Fibroblast of lung (primary cell): Measurements from ENCODE around the gene TSPAN3. TPM values are rescaled to one million over a fixed set of nuclear protein-coding genes. Genes with fewer than 3 reads are reported as not detected.

ENCODE experiments used
- DNase-seq, 2 donors: peaks; one replicate each; pipeline versions ENCODE4 v3.0.0 to v3.0.0-alpha.2; 2010; ENCODE audit warnings: low read depth in 2 of 2
- H2AFZ ChIP-seq: 2 replicates; pipeline ENCODE4 v1.5.1; 2012; ENCODE audit warnings: low read length, control low read depth, inconsistent platforms
- H3K27ac ChIP-seq: 2 replicates; pipeline ENCODE4 v1.5.1; 2011; ENCODE audit warnings: low read length, control low read depth; ENCODE audit not compliant: insufficient read depth
- H3K27me3 ChIP-seq: 2 replicates; pipeline ENCODE4 v1.5.1; 2011; ENCODE audit warnings: mild to moderate bottlenecking, low read length; ENCODE audit not compliant: control insufficient read depth, insufficient read depth
- H3K36me3 ChIP-seq: 2 replicates; pipeline ENCODE4 v1.5.1; 2011; ENCODE audit warnings: low read length; ENCODE audit not compliant: control insufficient read depth, insufficient read depth
- H3K4me1 ChIP-seq: 2 replicates; pipeline ENCODE4 v1.5.1; 2011; ENCODE audit warnings: low read length; ENCODE audit not compliant: control insufficient read depth, insufficient read depth; ENCODE audit errors: extremely low read depth
- H3K4me2 ChIP-seq: 2 replicates; pipeline ENCODE4 v1.5.1; 2011; ENCODE audit warnings: low read length, control low read depth; ENCODE audit not compliant: insufficient read depth; ENCODE audit errors: extremely low read depth
- H3K4me3 ChIP-seq, 4 experiments: fragments of 200-600 bp in 1 of 4; sonication (generic) in 1 of 4; replicated peaks in 1 of 4; 2 replicates each; pipeline ENCODE4 v1.5.1; 2011 to 2016; ENCODE audit warnings: low read length in 4 of 4, low read depth in 3 of 4, mild to moderate bottlenecking in 3 of 4, control low read depth in 2 of 4, inconsistent platforms in 1 of 4, mixed read lengths in 1 of 4; ENCODE audit not compliant: insufficient read depth in 1 of 4; ENCODE audit errors: control extremely low read depth in 1 of 4
- H3K79me2 ChIP-seq: 2 replicates; pipeline ENCODE4 v1.5.1; 2012; ENCODE audit warnings: mild to moderate bottlenecking, low read length, inconsistent platforms; ENCODE audit not compliant: control insufficient read depth, insufficient read depth
- H3K9ac ChIP-seq: 2 replicates; pipeline ENCODE4 v1.5.1; 2011; ENCODE audit warnings: mild to moderate bottlenecking, low read length, control low read depth; ENCODE audit not compliant: insufficient read depth
- H3K9me3 ChIP-seq: 2 replicates; pipeline ENCODE4 v1.5.1; 2012; ENCODE audit warnings: low read depth, low read length; ENCODE audit not compliant: control insufficient read depth, insufficient read depth
- H4K20me1 ChIP-seq: 2 replicates; pipeline ENCODE4 v1.5.1; 2011; ENCODE audit warnings: low read length; ENCODE audit not compliant: control insufficient read depth, insufficient read depth; ENCODE audit errors: extremely low read depth
- EZH2 ChIP-seq: IDR thresholded peaks from 2 replicates; pipeline ENCODE4 v1.5.1; 2012; ENCODE audit warnings: low read length, control low read depth, mild to moderate bottlenecking; ENCODE audit errors: missing control alignments
- polyA plus RNA-seq, 2 donors: library from polyadenylated mRNA; depleted of rRNA in 1 of 2; stranded (reverse) in 1 of 2; unstranded in 1 of 2; fragments of >200 nt; gene quantifications; 2 replicates each; pipeline ENCODE4 v1.2.1, GENCODE V29; 2011 to 2012; ENCODE audit warnings: missing spikeins in 1 of 2
- total RNA-seq: library from RNA; depleted of rRNA; stranded (reverse); fragments of >200 nt; gene quantifications from 2 replicates; pipeline ENCODE4 v1.2.1, GENCODE V29; 2014
- TF ChIP-seq, protein P1 (sequence below), 2 donors: IDR thresholded peaks in 1 of 2; conservative IDR thresholded peaks in 1 of 2; 1 replicate in 1 of 2; 2 replicates in 1 of 2; pipeline ENCODE4 v1.5.1; 2011 to 2012; ENCODE audit warnings: low read length in 2 of 2, control low read depth in 1 of 2, inconsistent platforms in 1 of 2, low read depth in 1 of 2, mild to moderate bottlenecking in 1 of 2

Gene TSPAN3
- total and polyA plus RNA-seq, 2 donors (not counting 1 experiment from before 2014, with no cell fraction given): 225 to 472 TPM

DNA sequence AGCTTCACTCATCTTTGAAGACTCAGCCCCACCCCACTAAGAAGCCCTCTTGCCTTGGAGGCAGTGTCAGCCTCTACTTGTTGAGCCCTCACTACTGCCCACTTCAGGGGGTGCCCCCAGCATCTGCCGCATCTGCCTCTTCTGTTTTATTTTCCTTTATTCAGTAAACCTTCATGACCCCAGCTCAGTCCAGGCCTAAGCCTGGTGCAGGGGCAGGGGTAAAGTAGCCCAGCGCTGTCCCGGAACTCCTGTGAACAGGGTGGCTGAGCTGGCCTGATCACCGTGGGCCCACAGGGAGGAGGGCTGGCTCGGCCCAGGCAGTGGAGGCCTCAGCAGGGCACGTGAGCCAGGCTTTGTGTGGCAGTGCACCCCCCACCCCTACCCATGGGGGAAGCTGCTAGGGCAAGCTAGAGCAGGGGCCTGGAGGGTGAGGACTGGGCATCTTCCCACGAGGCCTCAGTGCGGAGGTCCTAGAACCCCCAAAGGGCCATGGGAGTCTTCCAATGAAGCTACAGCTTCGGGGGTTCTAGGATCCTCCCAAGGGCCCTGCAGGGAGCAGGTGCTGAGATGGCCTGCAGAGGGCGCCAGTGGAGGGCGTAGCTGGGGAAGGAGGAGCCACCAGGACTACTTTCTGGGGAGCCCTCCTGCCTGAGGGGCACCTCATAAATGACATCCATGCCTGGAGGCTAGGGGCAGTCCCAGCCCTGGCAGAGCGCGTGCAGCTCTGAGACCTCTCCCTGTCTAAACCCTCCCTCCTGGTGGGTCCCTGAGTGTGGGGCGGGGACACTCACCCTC lies 36.0 kb downstream of the TSPAN3 start:
- no peaks in the 10 kb centered on the region for H3K79me2 ChIP-seq
- no peaks in the 10 kb centered on the region for H3K4me1 ChIP-seq
- no peak overlapping the region for H3K27ac ChIP-seq
- H3K27me3 ChIP-seq: no peaks in the 10 kb centered on the region
- H4K20me1 ChIP-seq: no peaks in the 10 kb centered on the region
- no peak overlapping the region for H3K4me3 ChIP-seq
- H3K9ac ChIP-seq: no peak overlapping the region
- no peak overlapping the region for H3K4me2 ChIP-seq
- no peaks in the 10 kb centered on the region for H3K9me3 ChIP-seq
- no peak for TF ChIP-seq EZH2
- TF ChIP-seq, protein P1, sequence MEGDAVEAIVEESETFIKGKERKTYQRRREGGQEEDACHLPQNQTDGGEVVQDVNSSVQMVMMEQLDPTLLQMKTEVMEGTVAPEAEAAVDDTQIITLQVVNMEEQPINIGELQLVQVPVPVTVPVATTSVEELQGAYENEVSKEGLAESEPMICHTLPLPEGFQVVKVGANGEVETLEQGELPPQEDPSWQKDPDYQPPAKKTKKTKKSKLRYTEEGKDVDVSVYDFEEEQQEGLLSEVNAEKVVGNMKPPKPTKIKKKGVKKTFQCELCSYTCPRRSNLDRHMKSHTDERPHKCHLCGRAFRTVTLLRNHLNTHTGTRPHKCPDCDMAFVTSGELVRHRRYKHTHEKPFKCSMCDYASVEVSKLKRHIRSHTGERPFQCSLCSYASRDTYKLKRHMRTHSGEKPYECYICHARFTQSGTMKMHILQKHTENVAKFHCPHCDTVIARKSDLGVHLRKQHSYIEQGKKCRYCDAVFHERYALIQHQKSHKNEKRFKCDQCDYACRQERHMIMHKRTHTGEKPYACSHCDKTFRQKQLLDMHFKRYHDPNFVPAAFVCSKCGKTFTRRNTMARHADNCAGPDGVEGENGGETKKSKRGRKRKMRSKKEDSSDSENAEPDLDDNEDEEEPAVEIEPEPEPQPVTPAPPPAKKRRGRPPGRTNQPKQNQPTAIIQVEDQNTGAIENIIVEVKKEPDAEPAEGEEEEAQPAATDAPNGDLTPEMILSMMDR (conservative IDR thresholded peaks at IDR 0.05 in 1 of 2, IDR thresholded peaks at IDR 0.05 in 1 of 2; ENCODE audit: low read depth in 1 of 2, low read length in 2 of 2): peak; percentile 59 to 60
- H3K36me3 ChIP-seq: peaks cover 10% of the 10 kb centered on the region
- no peak overlapping the region for H2AFZ ChIP-seq
- DNase-seq: no peak

DNA sequence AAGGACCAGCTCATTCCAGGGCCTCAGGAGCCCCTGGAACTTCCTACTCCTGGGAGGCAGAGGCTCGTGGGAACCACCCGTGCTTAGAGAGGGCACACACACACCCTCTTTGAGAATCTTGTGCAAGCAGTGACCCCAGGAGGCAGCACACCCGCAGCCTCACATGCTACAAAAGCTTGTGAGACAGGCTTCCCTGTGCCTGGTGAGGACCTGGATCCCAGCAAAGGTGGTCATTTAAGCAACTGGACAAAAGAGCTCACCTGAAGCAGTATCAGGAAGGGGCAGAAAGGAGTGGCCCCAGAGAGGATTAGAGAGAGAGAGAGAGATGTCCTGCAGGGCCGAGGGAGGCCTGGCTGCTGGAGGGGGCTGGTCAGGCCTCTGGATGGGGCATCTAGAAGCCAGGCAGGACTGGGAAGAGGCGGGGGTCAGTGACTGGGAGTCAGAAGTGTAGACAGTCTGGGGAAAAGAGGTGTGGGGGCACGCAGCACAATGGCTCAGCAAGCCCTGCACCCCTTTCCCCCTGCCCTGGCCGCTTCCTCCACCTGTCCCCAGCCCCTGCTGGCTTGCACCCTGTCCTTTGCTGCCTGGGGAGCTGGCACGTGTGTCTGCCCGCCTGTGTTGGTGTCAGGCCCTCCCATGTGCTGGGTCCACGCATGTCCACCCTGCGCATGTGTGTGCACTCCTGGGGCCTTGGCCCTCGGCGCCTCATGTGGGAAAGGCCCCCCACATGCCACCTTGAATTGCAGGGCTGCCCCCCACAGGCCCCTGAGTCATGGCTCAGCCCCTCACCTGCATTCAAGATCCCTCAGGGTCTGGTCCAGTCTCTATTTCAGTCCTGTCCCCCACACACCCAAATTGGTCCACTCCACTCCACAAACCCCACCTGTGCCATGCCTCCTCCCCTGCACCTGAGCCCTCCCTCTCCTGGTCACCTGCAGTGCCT lies 36.9 kb downstream of the TSPAN3 start:
- DNase-seq: no peak
- TF ChIP-seq, protein P1 (conservative IDR thresholded peaks at IDR 0.05 in 1 of 2, IDR thresholded peaks at IDR 0.05 in 1 of 2; ENCODE audit: low read depth in 1 of 2, low read length in 2 of 2): no peak
- no peak for TF ChIP-seq EZH2

DNA sequence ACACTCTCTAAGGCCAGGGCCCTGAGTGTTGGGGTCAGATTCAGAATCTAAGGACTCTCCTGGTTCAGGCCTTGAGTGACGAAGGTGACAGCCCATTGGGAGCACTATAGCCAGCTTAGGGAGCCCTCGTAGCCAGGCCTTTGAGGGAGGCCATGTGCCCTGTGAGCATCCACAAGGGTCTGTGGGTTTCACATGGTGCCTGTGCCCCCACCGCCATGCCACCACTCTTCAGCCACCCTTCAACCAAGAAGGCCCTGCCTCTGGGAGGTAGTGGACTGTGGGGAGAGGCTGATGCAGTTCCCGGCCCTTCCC lies 37.5 kb downstream of the TSPAN3 start:
- no peaks in the 10 kb centered on the region for H4K20me1 ChIP-seq
- no peak overlapping the region for H2AFZ ChIP-seq
- no peaks in the 10 kb centered on the region for H3K4me1 ChIP-seq
- no peak overlapping the region for H3K4me2 ChIP-seq
- peaks cover 10% of the 10 kb centered on the region for H3K36me3 ChIP-seq
- no peak overlapping the region for H3K4me3 ChIP-seq
- no peaks in the 10 kb centered on the region for H3K79me2 ChIP-seq
- no peak overlapping the region for H3K9ac ChIP-seq
- DNase-seq: no peak
- no peaks in the 10 kb centered on the region for H3K27me3 ChIP-seq
- no peak for TF ChIP-seq EZH2
- TF ChIP-seq, protein P1 (conservative IDR thresholded peaks at IDR 0.05 in 1 of 2, IDR thresholded peaks at IDR 0.05 in 1 of 2; ENCODE audit: low read depth in 1 of 2, low read length in 2 of 2): no peak
- H3K27ac ChIP-seq: no peak overlapping the region
- H3K9me3 ChIP-seq: no peaks in the 10 kb centered on the region

More for the DNA sequence above, 36.9 kb downstream of the TSPAN3 start:
- Histone ChIP-seq H3K27ac (no peak overlapping the region), H3K4me3 (no peak overlapping the region), H3K9me3 (no peaks in the 10 kb centered on the region), H2AFZ (no peak overlapping the region), H3K79me2 (no peaks in the 10 kb centered on the region), H4K20me1 (no peaks in the 10 kb centered on the region), H3K4me1 (no peaks in the 10 kb centered on the region), H3K9ac (no peak overlapping the region), H3K27me3 (no peaks in the 10 kb centered on the region), H3K4me2 (no peak overlapping the region), H3K36me3 (peaks cover 10% of the 10 kb centered on the region)
